C4-2B (cell line): ENCODE measurements around the gene ADAMTS16.

ENCODE experiments used
- ZFX ChIP-seq: fragments of 450-650 bp; IDR thresholded peaks from 2 replicates; pipeline ENCODE4 v1.6.1; 2017
- TF ChIP-seq, protein P1 (sequence below): fragments of 450-650 bp; conservative IDR thresholded peaks from 2 replicates; pipeline ENCODE4 v1.5.1; 2017; ENCODE audit warnings: mild to moderate bottlenecking

GRCh38 chr5:5367739-5368138 lies 227.6 kb downstream of the ADAMTS16 start:
- TF ChIP-seq, protein P1, sequence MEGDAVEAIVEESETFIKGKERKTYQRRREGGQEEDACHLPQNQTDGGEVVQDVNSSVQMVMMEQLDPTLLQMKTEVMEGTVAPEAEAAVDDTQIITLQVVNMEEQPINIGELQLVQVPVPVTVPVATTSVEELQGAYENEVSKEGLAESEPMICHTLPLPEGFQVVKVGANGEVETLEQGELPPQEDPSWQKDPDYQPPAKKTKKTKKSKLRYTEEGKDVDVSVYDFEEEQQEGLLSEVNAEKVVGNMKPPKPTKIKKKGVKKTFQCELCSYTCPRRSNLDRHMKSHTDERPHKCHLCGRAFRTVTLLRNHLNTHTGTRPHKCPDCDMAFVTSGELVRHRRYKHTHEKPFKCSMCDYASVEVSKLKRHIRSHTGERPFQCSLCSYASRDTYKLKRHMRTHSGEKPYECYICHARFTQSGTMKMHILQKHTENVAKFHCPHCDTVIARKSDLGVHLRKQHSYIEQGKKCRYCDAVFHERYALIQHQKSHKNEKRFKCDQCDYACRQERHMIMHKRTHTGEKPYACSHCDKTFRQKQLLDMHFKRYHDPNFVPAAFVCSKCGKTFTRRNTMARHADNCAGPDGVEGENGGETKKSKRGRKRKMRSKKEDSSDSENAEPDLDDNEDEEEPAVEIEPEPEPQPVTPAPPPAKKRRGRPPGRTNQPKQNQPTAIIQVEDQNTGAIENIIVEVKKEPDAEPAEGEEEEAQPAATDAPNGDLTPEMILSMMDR, result no peak
- TF ChIP-seq ZFX, result no peak
